GM23338 (cell line): ENCODE results near the gene ATG9B.

Experiments
- CREB1 ChIP-seq: fragments of 250-450 bp; sonication (Bioruptor Pico); IDR thresholded peaks from 2 replicates; pipeline ENCODE4 v1.5.0; 2020; ENCODE audit warnings: low read depth, mild to moderate bottlenecking, moderate library complexity
- EZH2 ChIP-seq: fragments of 200-600 bp; sonication (generic); IDR thresholded peaks from one replicate; pipeline ENCODE4 v1.8.0; 2017; ENCODE audit warnings: antibody characterized with exemption, mild to moderate bottlenecking, low read depth; ENCODE audit not compliant: unreplicated experiment
- JUNB ChIP-seq: IDR thresholded peaks from one replicate; pipeline ENCODE4 v1.6.1; 2016; ENCODE audit warnings: antibody characterized with exemption; ENCODE audit not compliant: unreplicated experiment
- NANOG ChIP-seq: IDR thresholded peaks from 2 replicates; pipeline ENCODE4 v1.6.1; 2016; ENCODE audit warnings: antibody characterized with exemption, borderline replicate concordance
- POLR2AphosphoS5 ChIP-seq: IDR thresholded peaks from 2 replicates; pipeline ENCODE4 v1.6.1; 2016; ENCODE audit warnings: antibody characterized with exemption, low read depth
- STAT1 ChIP-seq: IDR thresholded peaks from one replicate; pipeline ENCODE4 v1.6.1; 2016; ENCODE audit warnings: antibody characterized with exemption; ENCODE audit not compliant: unreplicated experiment
- TF ChIP-seq, protein P1 (sequence below), 2 experiments: fragments of 200-600 bp in 1 of 2; sonication (generic) in 1 of 2; conservative IDR thresholded peaks; 2 replicates each; pipeline versions ENCODE4 v1.5.1 to v1.6.1; 2016 to 2017; ENCODE audit warnings: antibody characterized with exemption in 2 of 2, low read depth in 2 of 2, mild to moderate bottlenecking in 2 of 2, moderate library complexity in 1 of 2
- TF ChIP-seq, protein P2 (sequence below): IDR thresholded peaks from one replicate; pipeline ENCODE4 v1.6.1; 2018; ENCODE audit warnings: antibody characterized with exemption; ENCODE audit not compliant: unreplicated experiment
- TF ChIP-seq, protein P3 (sequence below): IDR thresholded peaks from 2 replicates; pipeline ENCODE4 v1.6.1; 2016; ENCODE audit warnings: antibody characterized with exemption

DNA sequence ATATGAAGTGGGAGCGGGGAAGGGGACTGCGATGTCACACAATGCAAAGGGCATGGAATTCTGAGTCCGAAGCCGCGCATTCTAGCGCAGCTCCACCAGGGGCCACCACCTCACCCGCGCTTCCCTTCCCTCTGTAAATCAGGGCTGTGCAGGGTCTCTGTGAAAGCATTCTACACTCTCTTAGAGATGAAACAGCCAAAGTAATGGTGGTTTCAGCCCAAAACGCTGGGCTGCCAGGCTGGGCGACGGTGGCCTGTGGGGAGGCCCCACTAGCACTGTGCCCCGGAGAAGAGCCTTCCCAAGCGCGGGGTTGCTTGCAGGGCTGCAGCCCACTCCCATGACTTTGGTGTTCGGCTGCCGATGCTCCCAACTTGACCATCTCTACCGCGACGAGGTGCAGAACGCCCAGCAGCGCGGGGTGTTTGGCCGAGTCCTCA is 11.4 kb downstream of the ATG9B start:
- no peak for TF ChIP-seq EZH2
- TF ChIP-seq, protein P1, sequence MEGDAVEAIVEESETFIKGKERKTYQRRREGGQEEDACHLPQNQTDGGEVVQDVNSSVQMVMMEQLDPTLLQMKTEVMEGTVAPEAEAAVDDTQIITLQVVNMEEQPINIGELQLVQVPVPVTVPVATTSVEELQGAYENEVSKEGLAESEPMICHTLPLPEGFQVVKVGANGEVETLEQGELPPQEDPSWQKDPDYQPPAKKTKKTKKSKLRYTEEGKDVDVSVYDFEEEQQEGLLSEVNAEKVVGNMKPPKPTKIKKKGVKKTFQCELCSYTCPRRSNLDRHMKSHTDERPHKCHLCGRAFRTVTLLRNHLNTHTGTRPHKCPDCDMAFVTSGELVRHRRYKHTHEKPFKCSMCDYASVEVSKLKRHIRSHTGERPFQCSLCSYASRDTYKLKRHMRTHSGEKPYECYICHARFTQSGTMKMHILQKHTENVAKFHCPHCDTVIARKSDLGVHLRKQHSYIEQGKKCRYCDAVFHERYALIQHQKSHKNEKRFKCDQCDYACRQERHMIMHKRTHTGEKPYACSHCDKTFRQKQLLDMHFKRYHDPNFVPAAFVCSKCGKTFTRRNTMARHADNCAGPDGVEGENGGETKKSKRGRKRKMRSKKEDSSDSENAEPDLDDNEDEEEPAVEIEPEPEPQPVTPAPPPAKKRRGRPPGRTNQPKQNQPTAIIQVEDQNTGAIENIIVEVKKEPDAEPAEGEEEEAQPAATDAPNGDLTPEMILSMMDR (conservative IDR thresholded peaks at IDR 0.05; ENCODE audit: low read depth in 2 of 2), result peak; percentile 66 to 73
- TF ChIP-seq, protein P2, sequence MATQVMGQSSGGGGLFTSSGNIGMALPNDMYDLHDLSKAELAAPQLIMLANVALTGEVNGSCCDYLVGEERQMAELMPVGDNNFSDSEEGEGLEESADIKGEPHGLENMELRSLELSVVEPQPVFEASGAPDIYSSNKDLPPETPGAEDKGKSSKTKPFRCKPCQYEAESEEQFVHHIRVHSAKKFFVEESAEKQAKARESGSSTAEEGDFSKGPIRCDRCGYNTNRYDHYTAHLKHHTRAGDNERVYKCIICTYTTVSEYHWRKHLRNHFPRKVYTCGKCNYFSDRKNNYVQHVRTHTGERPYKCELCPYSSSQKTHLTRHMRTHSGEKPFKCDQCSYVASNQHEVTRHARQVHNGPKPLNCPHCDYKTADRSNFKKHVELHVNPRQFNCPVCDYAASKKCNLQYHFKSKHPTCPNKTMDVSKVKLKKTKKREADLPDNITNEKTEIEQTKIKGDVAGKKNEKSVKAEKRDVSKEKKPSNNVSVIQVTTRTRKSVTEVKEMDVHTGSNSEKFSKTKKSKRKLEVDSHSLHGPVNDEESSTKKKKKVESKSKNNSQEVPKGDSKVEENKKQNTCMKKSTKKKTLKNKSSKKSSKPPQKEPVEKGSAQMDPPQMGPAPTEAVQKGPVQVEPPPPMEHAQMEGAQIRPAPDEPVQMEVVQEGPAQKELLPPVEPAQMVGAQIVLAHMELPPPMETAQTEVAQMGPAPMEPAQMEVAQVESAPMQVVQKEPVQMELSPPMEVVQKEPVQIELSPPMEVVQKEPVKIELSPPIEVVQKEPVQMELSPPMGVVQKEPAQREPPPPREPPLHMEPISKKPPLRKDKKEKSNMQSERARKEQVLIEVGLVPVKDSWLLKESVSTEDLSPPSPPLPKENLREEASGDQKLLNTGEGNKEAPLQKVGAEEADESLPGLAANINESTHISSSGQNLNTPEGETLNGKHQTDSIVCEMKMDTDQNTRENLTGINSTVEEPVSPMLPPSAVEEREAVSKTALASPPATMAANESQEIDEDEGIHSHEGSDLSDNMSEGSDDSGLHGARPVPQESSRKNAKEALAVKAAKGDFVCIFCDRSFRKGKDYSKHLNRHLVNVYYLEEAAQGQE, result no peak
- TF ChIP-seq POLR2AphosphoS5, result no peak
- no peak for TF ChIP-seq NANOG
- TF ChIP-seq, protein P3, sequence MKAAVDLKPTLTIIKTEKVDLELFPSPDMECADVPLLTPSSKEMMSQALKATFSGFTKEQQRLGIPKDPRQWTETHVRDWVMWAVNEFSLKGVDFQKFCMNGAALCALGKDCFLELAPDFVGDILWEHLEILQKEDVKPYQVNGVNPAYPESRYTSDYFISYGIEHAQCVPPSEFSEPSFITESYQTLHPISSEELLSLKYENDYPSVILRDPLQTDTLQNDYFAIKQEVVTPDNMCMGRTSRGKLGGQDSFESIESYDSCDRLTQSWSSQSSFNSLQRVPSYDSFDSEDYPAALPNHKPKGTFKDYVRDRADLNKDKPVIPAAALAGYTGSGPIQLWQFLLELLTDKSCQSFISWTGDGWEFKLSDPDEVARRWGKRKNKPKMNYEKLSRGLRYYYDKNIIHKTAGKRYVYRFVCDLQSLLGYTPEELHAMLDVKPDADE, result no peak
- TF ChIP-seq JUNB, result no peak
- TF ChIP-seq STAT1, result no peak
- TF ChIP-seq CREB1, result no peak
